ENCODE data around the gene TFEC. TPM values are rescaled to one million over a fixed set of nuclear protein-coding genes. Genes with fewer than 3 reads are reported as not detected.
"Not testable (repeated sequence)": the region's sequence is repeated elsewhere in the genome, so short reads cannot be mapped to it uniquely, and the experiment has no call there.

TFEC gene
- total RNA-seq, 1 donor from 2014 or later, result 4.7 TPM

DNA sequence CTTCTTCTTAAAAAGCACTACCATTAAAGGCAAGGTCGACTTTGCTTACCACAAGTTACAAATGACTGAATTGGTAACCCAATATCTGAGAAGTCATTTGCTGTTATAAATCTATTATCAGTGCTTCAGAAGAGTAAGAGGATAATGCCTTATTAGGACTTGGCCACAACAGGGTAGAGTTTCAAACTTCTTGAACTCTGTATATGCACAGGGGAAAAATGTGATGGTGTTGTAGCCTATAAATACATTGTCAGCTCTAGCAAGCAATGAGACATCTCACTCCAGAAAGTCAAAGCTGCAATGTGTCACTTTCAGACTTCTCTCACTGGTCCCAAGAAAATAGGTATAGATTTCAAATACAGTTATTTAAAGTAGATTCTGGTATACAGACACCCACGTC lies 9.3 kb downstream of the TFEC start:
- intact Hi-C loops (cut with DNase I), result no loop called here
- Histone ChIP-seq H3K36me3 (no peaks in the 10 kb centered on the region), H3K27ac (no peak overlapping the region), H3K4me3 (no peak overlapping the region), H3K27me3 (no peaks in the 10 kb centered on the region), H3K9me3 (no peaks in the 10 kb centered on the region), H3K4me1 (no peaks in the 10 kb centered on the region)
- TF ChIP-seq, protein P1, sequence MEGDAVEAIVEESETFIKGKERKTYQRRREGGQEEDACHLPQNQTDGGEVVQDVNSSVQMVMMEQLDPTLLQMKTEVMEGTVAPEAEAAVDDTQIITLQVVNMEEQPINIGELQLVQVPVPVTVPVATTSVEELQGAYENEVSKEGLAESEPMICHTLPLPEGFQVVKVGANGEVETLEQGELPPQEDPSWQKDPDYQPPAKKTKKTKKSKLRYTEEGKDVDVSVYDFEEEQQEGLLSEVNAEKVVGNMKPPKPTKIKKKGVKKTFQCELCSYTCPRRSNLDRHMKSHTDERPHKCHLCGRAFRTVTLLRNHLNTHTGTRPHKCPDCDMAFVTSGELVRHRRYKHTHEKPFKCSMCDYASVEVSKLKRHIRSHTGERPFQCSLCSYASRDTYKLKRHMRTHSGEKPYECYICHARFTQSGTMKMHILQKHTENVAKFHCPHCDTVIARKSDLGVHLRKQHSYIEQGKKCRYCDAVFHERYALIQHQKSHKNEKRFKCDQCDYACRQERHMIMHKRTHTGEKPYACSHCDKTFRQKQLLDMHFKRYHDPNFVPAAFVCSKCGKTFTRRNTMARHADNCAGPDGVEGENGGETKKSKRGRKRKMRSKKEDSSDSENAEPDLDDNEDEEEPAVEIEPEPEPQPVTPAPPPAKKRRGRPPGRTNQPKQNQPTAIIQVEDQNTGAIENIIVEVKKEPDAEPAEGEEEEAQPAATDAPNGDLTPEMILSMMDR (IDR thresholded peaks at IDR 0.05), result no peak
- TF ChIP-seq POLR2AphosphoS5 (IDR thresholded peaks at IDR 0.05; ENCODE audit: insufficient read depth in 1 of 2, low read depth in 1 of 2), result no peak
- TF ChIP-seq POLR2A (IDR thresholded peaks at IDR 0.05), result no peak
- no peak for DNase-seq (ENCODE audit: extremely low spot score in 2 of 2)

DNA sequence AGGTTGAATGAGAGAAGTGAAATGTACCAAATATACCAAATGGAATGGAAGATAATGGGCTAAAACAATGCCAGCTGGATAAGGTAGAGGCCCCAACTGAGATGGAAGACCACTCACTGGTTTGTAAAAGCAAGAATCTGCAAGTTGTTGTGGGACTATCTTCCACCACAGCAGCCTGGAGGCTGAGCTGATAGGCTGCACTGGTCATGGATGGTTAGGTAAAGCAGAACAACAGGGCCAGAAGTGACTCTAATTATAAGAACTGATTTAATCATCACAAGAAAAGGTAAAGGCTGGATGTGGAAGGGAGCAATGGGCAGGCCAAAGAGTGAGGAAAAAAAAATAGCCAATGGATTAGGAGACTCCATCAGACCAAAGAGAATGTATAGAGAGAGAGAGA lies 11.8 kb downstream of the TFEC start:
- Histone ChIP-seq H3K4me3 (no peak overlapping the region), H3K9me3 (no peaks in the 10 kb centered on the region), H3K36me3 (no peaks in the 10 kb centered on the region), H3K4me1 (no peaks in the 10 kb centered on the region), H3K27me3 (no peaks in the 10 kb centered on the region), H3K27ac (no peak overlapping the region)
- TF ChIP-seq POLR2AphosphoS5 (IDR thresholded peaks at IDR 0.05; ENCODE audit: insufficient read depth in 1 of 2, low read depth in 1 of 2), result no peak
- DNase-seq (ENCODE audit: extremely low spot score in 2 of 2), result no peak
- intact Hi-C loops (cut with DNase I), result no loop called here

DNA sequence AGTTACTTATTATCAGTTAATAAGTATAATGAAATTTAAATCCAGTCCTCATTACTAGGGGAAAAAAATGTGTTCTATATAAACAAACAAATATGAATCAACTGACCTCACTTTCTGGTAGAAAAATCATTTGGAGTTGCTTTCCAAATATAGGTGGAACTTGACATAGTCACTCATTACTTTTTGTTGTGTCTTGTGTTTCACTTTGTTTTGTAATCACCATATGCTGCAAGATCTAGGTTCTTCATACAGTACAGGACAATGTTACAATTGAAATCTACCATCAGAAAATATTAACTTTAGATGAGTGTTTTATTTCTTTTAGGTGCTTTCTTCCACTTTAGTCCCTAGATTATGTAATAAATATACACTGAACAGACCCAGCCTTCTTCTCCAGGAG lies 16.9 kb downstream of the TFEC start:
- no peak for TF ChIP-seq POLR2A (IDR thresholded peaks at IDR 0.05)
- TF ChIP-seq, protein P1 (IDR thresholded peaks at IDR 0.05), result no peak
- no peak for TF ChIP-seq POLR2AphosphoS5 (IDR thresholded peaks at IDR 0.05; ENCODE audit: insufficient read depth in 1 of 2, low read depth in 1 of 2)
- H3K36me3 ChIP-seq, result no peaks in the 10 kb centered on the region
- no peaks in the 10 kb centered on the region for H3K9me3 ChIP-seq
- H3K27ac ChIP-seq, result no peak overlapping the region
- no peaks in the 10 kb centered on the region for H3K27me3 ChIP-seq
- no peaks in the 10 kb centered on the region for H3K4me1 ChIP-seq
- intact Hi-C loops (cut with DNase I), result no loop called here
- no peak overlapping the region for H3K4me3 ChIP-seq
- no peak for DNase-seq (ENCODE audit: extremely low spot score in 2 of 2)

DNA sequence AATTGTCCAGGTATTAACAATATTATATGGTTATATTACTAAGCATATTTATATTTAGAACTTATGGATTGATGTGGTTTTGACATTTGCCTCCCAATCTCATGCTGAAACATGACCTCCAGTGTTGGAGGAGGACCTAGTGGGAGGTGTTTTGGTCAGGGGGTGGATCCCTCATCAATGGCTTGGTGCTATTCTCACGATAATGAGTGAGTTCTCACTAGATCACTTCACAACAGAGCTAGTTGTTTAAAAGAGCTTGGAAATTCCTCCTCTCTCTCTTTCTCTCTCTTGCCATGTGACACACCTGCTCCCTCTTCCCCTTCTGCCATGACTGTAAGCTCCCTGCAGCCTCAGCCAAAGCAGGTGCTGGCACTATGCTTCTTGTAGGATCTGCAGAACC lies 19.0 kb downstream of the TFEC start:
- intact Hi-C loops (cut with DNase I), result no loop called here

DNA sequence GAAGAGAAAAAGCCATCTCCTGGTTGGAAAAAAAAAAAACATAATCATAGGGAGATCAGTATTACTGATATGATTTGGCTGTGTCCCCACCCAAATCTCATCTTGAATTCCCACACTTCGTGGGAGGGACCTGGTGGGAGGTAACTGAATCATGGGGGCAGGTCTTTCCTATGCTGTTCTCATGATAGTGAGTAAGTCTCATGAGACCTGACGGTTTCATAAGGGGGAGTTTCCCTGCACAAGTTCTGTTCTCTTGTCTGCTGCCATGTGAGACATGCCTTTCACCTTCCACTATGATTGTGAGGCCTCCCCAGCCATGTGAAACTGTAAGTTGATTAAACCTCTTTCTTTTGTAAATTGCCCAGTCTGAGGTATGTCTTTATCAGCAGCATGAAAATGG lies 25.8 kb downstream of the TFEC start:
- not testable (repeated sequence) for H3K4me1 ChIP-seq

More for the DNA sequence above, 19.0 kb downstream of the TFEC start:
- Histone ChIP-seq H3K4me3 (no peak overlapping the region), H3K27ac (no peak overlapping the region), H3K36me3 (no peaks in the 10 kb centered on the region), H3K27me3 (no peaks in the 10 kb centered on the region), H3K4me1 (no peaks in the 10 kb centered on the region), H3K9me3 (no peaks in the 10 kb centered on the region)
- TF ChIP-seq POLR2AphosphoS5 (IDR thresholded peaks at IDR 0.05; ENCODE audit: insufficient read depth in 1 of 2, low read depth in 1 of 2), result no peak
- TF ChIP-seq, protein P1 (IDR thresholded peaks at IDR 0.05), result no peak
- no peak for TF ChIP-seq POLR2A (IDR thresholded peaks at IDR 0.05)
- DNase-seq (ENCODE audit: extremely low spot score in 2 of 2), result no peak

DNA sequence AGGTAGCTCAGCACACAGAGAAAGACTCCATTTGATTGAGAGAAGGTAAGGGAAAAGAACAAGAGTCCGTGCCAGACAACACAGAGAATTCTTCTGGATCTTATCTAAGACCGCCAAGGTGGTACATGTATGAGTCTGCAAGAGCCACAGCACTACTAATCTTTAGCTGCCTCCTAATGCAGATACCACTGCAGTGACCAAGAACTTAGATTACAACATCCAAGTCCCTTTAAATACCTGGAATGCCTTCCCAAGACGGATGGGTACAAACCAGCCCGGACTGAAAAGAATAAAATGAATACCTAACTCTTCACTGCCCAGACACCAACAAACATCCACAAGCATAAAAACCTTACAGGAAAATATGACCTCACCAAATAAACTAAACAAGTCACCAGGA lies 33.3 kb downstream of the TFEC start:
- Histone ChIP-seq H3K27me3 (no peaks in the 10 kb centered on the region), H3K36me3 (no peaks in the 10 kb centered on the region), H3K27ac (no peak overlapping the region), H3K4me3 (no peak overlapping the region), H3K9me3 (no peaks in the 10 kb centered on the region), H3K4me1 (no peaks in the 10 kb centered on the region)
- no peak for DNase-seq (ENCODE audit: extremely low spot score in 2 of 2)
- intact Hi-C loops (cut with DNase I), result no loop called here
- no peak for TF ChIP-seq POLR2AphosphoS5 (IDR thresholded peaks at IDR 0.05; ENCODE audit: insufficient read depth in 1 of 2, low read depth in 1 of 2)
- TF ChIP-seq POLR2A (IDR thresholded peaks at IDR 0.05), result no peak
- TF ChIP-seq, protein P1 (IDR thresholded peaks at IDR 0.05), result no peak

More for the DNA sequence above, 25.8 kb downstream of the TFEC start:
- intact Hi-C loops (cut with DNase I); H3K4me3 ChIP-seq; DNase-seq (ENCODE audit: extremely low spot score in 2 of 2); H3K27ac ChIP-seq; H3K36me3 ChIP-seq; H3K27me3 ChIP-seq; H3K9me3 ChIP-seq: not testable (repeated sequence)

All from vagina (tissue), 2 donors.